Daoy (cell line): Measurements from ENCODE around the gene TRAPPC10. TPM values are rescaled to one million over a fixed set of nuclear protein-coding genes. Genes with fewer than 3 reads are reported as not detected.

Source experiments
- DNase-seq: peaks from one replicate; pipeline ENCODE4 v3.0.0-alpha.2; 2015; ENCODE audit warnings: low read depth
- total RNA-seq: library from RNA; depleted of rRNA; stranded (reverse); fragments of >200 nt; shearing (Covaris generic); gene quantifications from 2 replicates; pipeline ENCODE4 v1.2.3, GENCODE V29; 2014

TRAPPC10 gene
- total RNA-seq, 1 experiment from 2014 or later: 26.0 TPM

GRCh38 chr21:44064852-44065403, 52.8 kb downstream of the TRAPPC10 start:
- DNase-seq: no peak

GRCh38 chr21:44065428-44065827, 53.3 kb downstream of the TRAPPC10 start:
- no peak for DNase-seq

- no peak for DNase-seq
Measured at GRCh38 chr21:44066116-44066515, 54.0 kb downstream of the TRAPPC10 start.

GRCh38 chr21:44067011-44067839, 55.1 kb downstream of the TRAPPC10 start:
- DNase-seq: no peak

GRCh38 chr21:44070391-44070790, 58.3 kb downstream of the TRAPPC10 start:
- no peak for DNase-seq

- DNase-seq: no peak
Measured at GRCh38 chr21:44071359-44072104, 59.4 kb downstream of the TRAPPC10 start.

GRCh38 chr21:44072111-44072510, 60.0 kb downstream of the TRAPPC10 start:
- DNase-seq: no peak

- no peak for DNase-seq
Measured at GRCh38 chr21:44074315-44074958, 62.3 kb downstream of the TRAPPC10 start.

GRCh38 chr21:44076316-44076715, 64.2 kb downstream of the TRAPPC10 start:
- DNase-seq: no peak

GRCh38 chr21:44078411-44078981, 66.4 kb downstream of the TRAPPC10 start:
- DNase-seq: no peak

GRCh38 chr21:44079446-44079845, 67.3 kb downstream of the TRAPPC10 start:
- no peak for DNase-seq

GRCh38 chr21:44079846-44080245, 67.7 kb downstream of the TRAPPC10 start:
- DNase-seq: no peak

- no peak for DNase-seq
Measured at GRCh38 chr21:44082648-44083440, 70.7 kb downstream of the TRAPPC10 start.

- DNase-seq: no peak
Measured at GRCh38 chr21:44083631-44084291, 71.7 kb downstream of the TRAPPC10 start.

- DNase-seq: no peak
Measured at GRCh38 chr21:44084496-44085241, 72.6 kb downstream of the TRAPPC10 start.

- DNase-seq: no peak
Measured at GRCh38 chr21:44085491-44086321, 73.6 kb downstream of the TRAPPC10 start.

GRCh38 chr21:44086636-44087425, 74.7 kb downstream of the TRAPPC10 start:
- DNase-seq: no peak
